DOHH2 (cell line): ENCODE measurements around the gene KIFC1.

ENCODE experiments used
- CTCF ChIP-seq: fragments of 200-600 bp; sonication (generic); IDR thresholded peaks from one replicate; pipeline ENCODE4 v1.5.1; 2014; ENCODE audit warnings: antibody characterized with exemption, mild to moderate bottlenecking, low read depth, low read length; ENCODE audit not compliant: poor library complexity, severe bottlenecking
- EZH2phosphoT487 ChIP-seq: fragments of 200-600 bp; sonication (generic); IDR thresholded peaks from 2 replicates; pipeline ENCODE4 v1.6.1; 2017; ENCODE audit warnings: borderline replicate concordance, mild to moderate bottlenecking, antibody characterized with exemption, low read length, moderate library complexity, mixed read lengths

GRCh38 chr6:33427585-33428223, 36.1 kb downstream of the KIFC1 start:
- no peak for TF ChIP-seq CTCF
- TF ChIP-seq EZH2phosphoT487, result no peak
